Measurements from ENCODE around the gene ZNF521. TPM values are rescaled to one million over a fixed set of nuclear protein-coding genes. Genes with fewer than 3 reads are reported as not detected.

Gene ZNF521
- total RNA-seq, result 223 and 324 TPM in 2 replicates

GRCh38 chr18:25351777-25352628, at the start of gene ZNF521:
ZNF521 (minus strand) TSS chr18:25352166; CDS start chr18:25350946, 1,220 bp downstream.

